Diencephalon (tissue), 1 donor: Measurements from ENCODE around the gene EEF2K. TPM values are rescaled to one million over a fixed set of nuclear protein-coding genes. Genes with fewer than 3 reads are reported as not detected.

Experiments used
- total RNA-seq: library from RNA; depleted of rRNA; stranded (reverse); fragments of >200 nt; gene quantifications from one replicate; pipeline ENCODE4 v1.2.3, GENCODE V29; 2014

The EEF2K gene
- total RNA-seq: 17.5 TPM

GRCh38 chr16:22206013-22206841 lies at the start of gene EEF2K:
Gene EEF2K, plus strand, starts transcription at chr16:22206278. Its CDS starts 19,452 bp downstream, at chr16:22225730.

DNA sequence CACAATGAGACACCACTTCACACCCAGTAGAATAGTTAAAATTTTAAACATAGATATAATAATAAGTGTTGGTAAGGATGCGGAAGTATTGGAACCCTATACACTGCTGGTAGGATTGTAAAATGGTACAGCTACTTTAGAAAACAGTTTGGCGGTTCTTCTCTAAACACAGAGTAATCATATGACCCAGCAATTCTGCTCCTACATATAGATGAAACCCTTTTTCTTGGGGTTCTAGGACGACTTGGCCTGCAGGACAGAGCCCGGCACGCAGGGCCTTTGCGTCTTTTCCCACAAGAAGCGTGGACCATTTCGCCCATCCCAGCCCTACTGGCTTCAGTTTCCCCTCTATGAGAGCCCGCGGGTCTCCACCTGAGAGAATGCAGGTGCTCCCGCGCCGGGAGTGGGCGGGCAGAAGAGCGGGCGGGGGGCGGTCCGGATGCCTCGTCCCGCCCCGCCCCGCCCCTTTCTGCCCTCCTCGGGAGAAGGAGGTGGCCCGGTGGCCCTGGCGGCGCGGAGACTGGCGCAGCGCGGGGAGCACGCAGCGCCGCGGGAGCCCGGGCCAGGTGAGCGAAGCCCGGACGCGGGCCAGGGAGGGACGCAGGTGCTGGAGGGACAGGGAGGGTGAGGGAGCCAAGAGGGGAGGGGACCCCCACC lies 44.0 kb upstream of the EEF2K start, which contains the start of gene SDR42E2:
Gene SDR42E2 (plus strand): TSS at position 508 of the 657 bp plus-strand sequence. CDS start 3,077 bp downstream, outside the sequence.

GRCh38 chr16:22297114-22297870 lies 91.2 kb downstream of the EEF2K start, which contains the start of gene POLR3E:
Gene POLR3E, plus strand, starts transcription at chr16:22297409. Its CDS starts 5,560 bp downstream, at chr16:22302969.

Other genes with a start within 250 kb of the EEF2K start
- gene PDZD9, start 205.2 kb upstream of the EEF2K start, total RNA-seq: not detected
- 57.7 TPM for gene MOSMO, start 198.2 kb upstream of the EEF2K start, total RNA-seq
- 10.4 TPM for gene VWA3A, start 113.7 kb upstream of the EEF2K start, total RNA-seq
- 0.23 TPM for gene SDR42E2, start 43.8 kb upstream of the EEF2K start, total RNA-seq
- gene POLR3E, start 91.1 kb downstream of the EEF2K start, total RNA-seq: 25.4 TPM
- 21.7 TPM for gene CDR2, start 168.3 kb downstream of the EEF2K start, total RNA-seq